Nephron progenitor cell (in vitro differentiated cells): ENCODE data around the gene GLTPD2.

ENCODE experiments used
- DNase-seq: peaks from one replicate; pipeline ENCODE4 v3.0.0; 2021
- H3K27ac Mint-ChIP-seq: 2 replicates; pipeline ENCODE4 v1.8.0; 2021; ENCODE audit warnings: mild to moderate bottlenecking, moderate library complexity, mixed read lengths
- H3K27me3 Mint-ChIP-seq: 2 replicates; pipeline ENCODE4 v1.8.0; 2021; ENCODE audit warnings: mild to moderate bottlenecking, low read depth, mixed read lengths; ENCODE audit not compliant: poor library complexity
- H3K36me3 Mint-ChIP-seq: 2 replicates; pipeline ENCODE4 v1.8.0; 2021; ENCODE audit warnings: low read depth, mixed read lengths
- H3K4me1 Mint-ChIP-seq: 2 replicates; pipeline ENCODE4 v1.8.0; 2021; ENCODE audit warnings: mixed read lengths
- H3K4me3 Mint-ChIP-seq: 2 replicates; pipeline ENCODE4 v1.8.0; 2021; ENCODE audit warnings: mild to moderate bottlenecking, moderate library complexity, mixed read lengths
- H3K9me3 Mint-ChIP-seq: 2 replicates; pipeline ENCODE4 v1.8.0; 2021; ENCODE audit warnings: mild to moderate bottlenecking, moderate library complexity, mixed read lengths
- TF ChIP-seq, protein P1 (sequence below): fragments of 200-600 bp; sonication (generic); IDR thresholded peaks from 2 replicates; pipeline ENCODE4 v1.5.0; 2021; ENCODE audit warnings: antibody characterized with exemption

GLTPD2 gene

GRCh38 chr17:4742133-4742532 is 46.6 kb upstream of the GLTPD2 start:
- H3K27me3 Mint-ChIP-seq: peaks cover 99% of the 10 kb centered on the region
- H3K36me3 Mint-ChIP-seq: no peaks in the 10 kb centered on the region
- H3K4me3 Mint-ChIP-seq: no peak overlapping the region
- no peak for DNase-seq
- H3K9me3 Mint-ChIP-seq: no peaks in the 10 kb centered on the region
- TF ChIP-seq, protein P1, sequence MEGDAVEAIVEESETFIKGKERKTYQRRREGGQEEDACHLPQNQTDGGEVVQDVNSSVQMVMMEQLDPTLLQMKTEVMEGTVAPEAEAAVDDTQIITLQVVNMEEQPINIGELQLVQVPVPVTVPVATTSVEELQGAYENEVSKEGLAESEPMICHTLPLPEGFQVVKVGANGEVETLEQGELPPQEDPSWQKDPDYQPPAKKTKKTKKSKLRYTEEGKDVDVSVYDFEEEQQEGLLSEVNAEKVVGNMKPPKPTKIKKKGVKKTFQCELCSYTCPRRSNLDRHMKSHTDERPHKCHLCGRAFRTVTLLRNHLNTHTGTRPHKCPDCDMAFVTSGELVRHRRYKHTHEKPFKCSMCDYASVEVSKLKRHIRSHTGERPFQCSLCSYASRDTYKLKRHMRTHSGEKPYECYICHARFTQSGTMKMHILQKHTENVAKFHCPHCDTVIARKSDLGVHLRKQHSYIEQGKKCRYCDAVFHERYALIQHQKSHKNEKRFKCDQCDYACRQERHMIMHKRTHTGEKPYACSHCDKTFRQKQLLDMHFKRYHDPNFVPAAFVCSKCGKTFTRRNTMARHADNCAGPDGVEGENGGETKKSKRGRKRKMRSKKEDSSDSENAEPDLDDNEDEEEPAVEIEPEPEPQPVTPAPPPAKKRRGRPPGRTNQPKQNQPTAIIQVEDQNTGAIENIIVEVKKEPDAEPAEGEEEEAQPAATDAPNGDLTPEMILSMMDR: no peak
- H3K27ac Mint-ChIP-seq: no peak overlapping the region
- peaks cover 31% of the 10 kb centered on the region for H3K4me1 Mint-ChIP-seq

GRCh38 chr17:4742629-4743028 is 46.1 kb upstream of the GLTPD2 start:
- H3K36me3 Mint-ChIP-seq: no peaks in the 10 kb centered on the region
- peaks cover 31% of the 10 kb centered on the region for H3K4me1 Mint-ChIP-seq
- H3K27me3 Mint-ChIP-seq: peaks cover 99% of the 10 kb centered on the region
- no peak overlapping the region for H3K4me3 Mint-ChIP-seq
- H3K9me3 Mint-ChIP-seq: peaks cover under 1% of the 10 kb centered on the region
- no peak overlapping the region for H3K27ac Mint-ChIP-seq
- DNase-seq: no peak
- TF ChIP-seq, protein P1: no peak

DNA sequence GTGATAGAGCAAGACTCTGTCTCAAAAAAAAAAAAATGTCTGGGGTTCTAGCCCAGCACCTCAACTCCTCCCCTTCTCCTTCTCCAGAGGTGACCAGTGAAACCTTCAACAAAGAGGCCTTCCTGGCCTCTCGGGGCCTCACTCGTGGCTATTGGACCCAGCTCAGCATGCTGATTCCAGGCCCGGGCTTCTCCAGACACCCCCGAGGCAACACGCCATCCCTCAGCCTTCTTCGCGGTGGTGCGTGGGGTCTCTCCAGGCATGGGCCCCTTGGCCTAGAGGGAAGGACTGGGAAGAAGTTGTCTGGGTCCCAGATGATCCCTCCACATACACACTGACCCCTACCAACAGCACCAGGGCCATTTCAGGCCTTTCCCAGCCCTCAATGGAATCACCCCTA is 45.5 kb upstream of the GLTPD2 start:
- H3K36me3 Mint-ChIP-seq: no peaks in the 10 kb centered on the region
- peaks cover 99% of the 10 kb centered on the region for H3K27me3 Mint-ChIP-seq
- no peak overlapping the region for H3K4me3 Mint-ChIP-seq
- TF ChIP-seq, protein P1: no peak
- peaks cover 29% of the 10 kb centered on the region for H3K4me1 Mint-ChIP-seq
- H3K27ac Mint-ChIP-seq: no peak overlapping the region
- peaks cover 5% of the 10 kb centered on the region for H3K9me3 Mint-ChIP-seq
- no peak for DNase-seq

GRCh38 chr17:4743898-4744297 is 44.9 kb upstream of the GLTPD2 start:
- no peak for DNase-seq
- Mint-ChIP-seq H3K27me3 (peaks cover 99% of the 10 kb centered on the region), H3K4me1 (peaks cover 23% of the 10 kb centered on the region), H3K9me3 (peaks cover 5% of the 10 kb centered on the region), H3K36me3 (no peaks in the 10 kb centered on the region), H3K4me3 (no peak overlapping the region), H3K27ac (peak overlapping the region; percentile 74)
- TF ChIP-seq, protein P1: no peak

- no peaks in the 10 kb centered on the region for H3K36me3 Mint-ChIP-seq
- H3K4me1 Mint-ChIP-seq: peaks cover 19% of the 10 kb centered on the region
- H3K27ac Mint-ChIP-seq: no peak overlapping the region
- DNase-seq: peak; percentile 63
- TF ChIP-seq, protein P1: no peak
- peaks cover 5% of the 10 kb centered on the region for H3K9me3 Mint-ChIP-seq
- H3K27me3 Mint-ChIP-seq: peaks cover 100% of the 10 kb centered on the region
- peak overlapping the region; percentile 74 for H3K4me3 Mint-ChIP-seq
These were observed 43.5 kb upstream of the GLTPD2 start for GRCh38 chr17:4744999-4745969.
